GM18498 (cell line): Measurements from ENCODE around the gene HKDC1.
"Not testable (repeated sequence)": the region's sequence is repeated elsewhere in the genome, so short reads cannot be mapped to it uniquely, and the experiment has no call there.

Experiments used
- ATAC-seq: cut with Tn5 transposase; IDR thresholded peaks from one replicate; pipeline ENCODE4 v1.9.1; 2021; ENCODE audit warnings: mild to moderate bottlenecking, moderate library complexity; ENCODE audit not compliant: unreplicated experiment

The HKDC1 gene

GRCh38 chr10:69242040-69242851 lies 22.1 kb downstream of the HKDC1 start:
- ATAC-seq, result no peak

DNA sequence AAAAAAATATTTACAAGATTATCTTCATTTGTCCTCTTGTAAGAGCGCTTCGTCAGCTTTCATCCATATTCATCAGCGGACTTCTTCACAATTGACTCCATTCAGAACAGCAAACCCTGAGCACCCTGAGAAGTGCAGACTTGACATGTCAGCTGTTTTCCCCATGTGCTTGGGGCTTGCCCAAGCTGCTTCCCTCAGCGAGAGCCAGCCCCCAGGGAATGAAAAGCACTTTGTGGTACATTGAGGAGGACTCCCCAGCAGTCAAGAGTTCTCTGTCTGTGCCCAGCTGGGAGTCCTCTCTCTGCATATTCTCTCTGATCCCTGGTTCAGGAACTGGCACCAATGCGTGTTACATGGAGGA lies 22.7 kb downstream of the HKDC1 start:
- no peak for ATAC-seq

GRCh38 chr10:69243817-69244216 lies 23.7 kb downstream of the HKDC1 start:
- ATAC-seq, result no peak

DNA sequence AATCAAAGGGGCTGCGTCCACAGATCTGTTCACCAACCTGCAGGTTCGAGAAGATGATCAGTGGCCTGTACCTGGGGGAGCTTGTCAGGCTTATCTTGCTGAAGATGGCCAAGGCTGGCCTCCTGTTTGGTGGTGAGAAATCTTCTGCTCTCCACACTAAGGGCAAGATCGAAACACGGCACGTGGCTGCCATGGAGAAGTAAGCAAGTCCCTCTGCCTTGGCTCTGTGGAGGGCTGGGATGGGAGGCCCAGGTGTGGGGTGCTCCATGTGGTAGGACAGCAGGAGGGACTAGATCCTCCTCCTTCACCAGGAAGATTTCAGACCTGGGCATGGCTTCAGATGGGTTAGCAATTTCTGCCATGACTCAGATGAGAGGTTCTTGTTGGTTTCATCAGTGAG lies 25.9 kb downstream of the HKDC1 start:
- no peak for ATAC-seq

GRCh38 chr10:69246581-69247312 lies 26.6 kb downstream of the HKDC1 start:
- ATAC-seq, result no peak

DNA sequence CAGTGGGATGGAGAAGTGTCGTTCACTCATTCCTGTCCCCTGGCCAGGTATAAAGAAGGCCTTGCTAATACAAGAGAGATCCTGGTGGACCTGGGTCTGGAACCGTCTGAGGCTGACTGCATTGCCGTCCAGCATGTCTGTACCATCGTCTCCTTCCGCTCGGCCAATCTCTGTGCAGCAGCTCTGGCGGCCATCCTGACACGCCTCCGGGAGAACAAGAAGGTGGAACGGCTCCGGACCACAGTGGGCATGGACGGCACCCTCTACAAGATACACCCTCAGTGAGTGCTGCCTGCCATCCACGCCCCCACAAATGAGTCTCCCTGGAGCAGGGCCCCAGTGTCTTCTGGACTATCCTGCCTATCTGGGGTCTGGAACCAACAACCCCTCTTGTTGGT lies 27.2 kb downstream of the HKDC1 start:
- no peak for ATAC-seq

DNA sequence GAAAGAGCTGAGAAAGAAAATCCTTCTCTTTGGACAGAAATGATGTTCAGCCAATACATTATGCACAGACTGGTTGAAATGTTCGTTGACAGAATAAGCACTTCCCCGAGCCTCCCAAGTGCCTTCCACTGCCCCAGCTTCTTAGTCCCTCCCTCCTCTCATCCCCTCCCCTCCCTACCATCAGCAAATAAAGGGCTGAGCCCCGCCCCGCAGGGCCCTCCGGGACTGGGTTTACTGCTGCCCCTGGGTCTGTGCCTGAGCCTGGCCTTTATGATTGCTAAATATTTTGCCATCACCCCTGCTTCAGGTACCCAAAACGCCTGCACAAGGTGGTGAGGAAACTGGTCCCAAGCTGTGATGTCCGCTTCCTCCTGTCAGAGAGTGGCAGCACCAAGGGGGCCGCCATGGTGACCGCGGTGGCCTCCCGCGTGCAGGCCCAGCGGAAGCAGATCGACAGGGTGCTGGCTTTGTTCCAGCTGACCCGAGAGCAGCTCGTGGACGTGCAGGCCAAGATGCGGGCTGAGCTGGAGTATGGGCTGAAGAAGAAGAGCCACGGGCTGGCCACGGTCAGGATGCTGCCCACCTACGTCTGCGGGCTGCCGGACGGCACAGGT lies 28.1 kb downstream of the HKDC1 start:
- no peak for ATAC-seq

DNA sequence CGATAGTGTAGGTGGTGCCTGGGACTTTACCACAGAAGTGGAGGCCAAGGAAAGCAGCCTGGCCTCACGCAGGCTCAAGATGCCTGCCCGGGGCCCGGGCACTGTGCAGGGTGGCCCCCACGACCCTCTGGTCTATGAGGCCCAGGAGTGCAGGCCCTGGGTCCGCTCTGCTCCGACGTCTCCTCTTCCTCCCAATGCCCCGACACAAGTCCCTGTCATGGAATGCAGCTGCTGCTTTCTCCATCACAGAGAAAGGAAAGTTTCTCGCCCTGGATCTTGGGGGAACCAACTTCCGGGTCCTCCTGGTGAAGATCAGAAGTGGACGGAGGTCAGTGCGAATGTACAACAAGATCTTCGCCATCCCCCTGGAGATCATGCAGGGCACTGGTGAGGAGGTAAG lies 29.9 kb downstream of the HKDC1 start:
- ATAC-seq, result no peak

DNA sequence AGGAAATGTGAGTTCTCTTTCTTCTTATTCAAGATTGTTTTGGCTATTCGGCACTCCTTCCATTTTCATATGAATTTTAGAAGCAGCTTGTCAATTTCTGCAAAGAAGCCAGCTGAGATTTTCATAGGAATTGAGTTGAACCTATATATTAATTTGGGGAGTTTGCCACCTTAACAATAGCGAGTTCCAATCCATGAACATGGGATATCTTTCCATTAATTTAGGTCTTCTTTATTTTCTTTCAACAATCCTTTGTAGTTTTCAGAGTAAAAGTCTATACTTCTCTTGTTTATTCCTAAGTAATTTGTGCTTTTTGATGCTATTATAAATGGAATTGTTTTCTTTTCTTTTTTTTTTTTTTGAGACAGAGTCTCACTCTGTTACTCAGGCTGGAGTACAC lies 31.3 kb downstream of the HKDC1 start:
- not testable (repeated sequence) for ATAC-seq

DNA sequence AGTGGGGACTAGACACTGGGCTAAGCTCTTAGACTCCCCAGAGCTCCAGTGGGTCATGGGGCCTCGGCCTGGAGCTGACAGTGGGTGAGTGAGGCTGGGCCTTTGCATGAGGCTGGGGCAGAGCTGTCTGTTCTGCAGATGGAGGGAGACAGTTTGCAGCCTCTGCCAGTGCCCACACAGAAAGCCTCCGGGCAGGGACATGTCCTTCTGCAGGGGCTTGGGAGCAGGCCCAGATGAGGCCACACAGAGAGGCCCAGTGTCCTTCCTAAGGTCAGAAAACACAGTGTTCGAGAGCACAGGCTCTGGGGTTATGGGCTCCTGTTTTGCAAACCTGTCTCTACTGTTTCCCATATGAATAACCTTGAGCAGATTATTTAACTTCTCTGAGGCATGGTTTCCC lies 33.0 kb downstream of the HKDC1 start:
- no peak for ATAC-seq

- no peak for ATAC-seq
Observed at GRCh38 chr10:69254877-69255276, 34.7 kb downstream of the HKDC1 start.

- ATAC-seq, result no peak
Observed at GRCh38 chr10:69259547-69260243, 39.6 kb downstream of the HKDC1 start.

DNA sequence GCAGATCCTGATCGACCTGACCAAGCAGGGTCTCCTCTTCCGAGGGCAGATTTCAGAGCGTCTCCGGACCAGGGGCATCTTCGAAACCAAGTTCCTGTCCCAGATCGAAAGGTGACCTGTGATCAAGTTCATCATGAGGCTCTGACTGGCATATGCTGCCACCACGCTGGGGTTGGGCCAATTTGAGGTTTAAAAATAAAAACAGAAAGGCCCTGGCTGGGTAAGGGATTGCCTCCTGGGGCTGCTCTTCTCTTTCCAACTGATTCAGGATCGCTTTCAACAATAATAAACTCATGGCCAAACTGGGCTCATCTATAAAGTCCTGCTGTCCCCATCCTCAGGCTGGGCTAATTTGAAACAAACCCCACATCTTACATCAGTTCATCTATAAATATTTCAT lies 41.1 kb downstream of the HKDC1 start:
- no peak for ATAC-seq

GRCh38 chr10:69262292-69262751 lies 42.2 kb downstream of the HKDC1 start:
- no peak for ATAC-seq

DNA sequence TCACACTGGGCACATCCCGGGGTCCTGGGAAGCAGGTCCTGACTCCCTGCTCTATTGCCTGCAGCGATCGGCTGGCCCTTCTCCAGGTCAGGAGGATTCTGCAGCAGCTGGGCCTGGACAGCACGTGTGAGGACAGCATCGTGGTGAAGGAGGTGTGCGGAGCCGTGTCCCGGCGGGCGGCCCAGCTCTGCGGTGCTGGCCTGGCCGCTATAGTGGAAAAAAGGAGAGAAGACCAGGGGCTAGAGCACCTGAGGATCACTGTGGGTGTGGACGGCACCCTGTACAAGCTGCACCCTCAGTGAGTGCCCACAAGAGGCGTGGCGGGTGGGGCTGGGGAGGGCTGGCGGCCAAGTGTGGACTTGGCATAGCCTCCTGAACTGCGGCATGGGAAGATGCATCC lies 45.4 kb downstream of the HKDC1 start:
- ATAC-seq, result no peak

GRCh38 chr10:69268761-69269416 lies 48.8 kb downstream of the HKDC1 start:
- no peak for ATAC-seq

DNA sequence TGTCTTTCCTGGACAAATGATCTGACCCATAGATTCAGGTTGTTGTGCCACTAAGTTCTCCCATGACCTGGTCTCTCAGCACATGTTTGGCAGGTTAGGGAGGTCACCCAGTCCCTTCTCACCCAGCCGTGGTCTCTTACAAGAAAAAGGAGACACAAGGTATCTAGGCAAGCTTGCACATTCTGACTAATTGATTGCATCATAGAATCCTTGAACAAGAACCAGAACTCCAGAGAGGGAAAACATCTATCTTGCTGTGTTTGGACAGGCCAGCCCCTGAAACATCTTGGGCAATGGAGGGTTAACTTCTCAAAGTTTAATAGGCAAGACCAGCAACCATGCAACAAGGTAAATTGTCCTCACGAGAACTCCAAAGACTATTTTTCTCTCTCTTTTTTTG lies 49.6 kb downstream of the HKDC1 start:
- ATAC-seq, result no peak

- no peak for ATAC-seq
Observed at GRCh38 chr10:69270990-69271389, 50.9 kb downstream of the HKDC1 start.

DNA sequence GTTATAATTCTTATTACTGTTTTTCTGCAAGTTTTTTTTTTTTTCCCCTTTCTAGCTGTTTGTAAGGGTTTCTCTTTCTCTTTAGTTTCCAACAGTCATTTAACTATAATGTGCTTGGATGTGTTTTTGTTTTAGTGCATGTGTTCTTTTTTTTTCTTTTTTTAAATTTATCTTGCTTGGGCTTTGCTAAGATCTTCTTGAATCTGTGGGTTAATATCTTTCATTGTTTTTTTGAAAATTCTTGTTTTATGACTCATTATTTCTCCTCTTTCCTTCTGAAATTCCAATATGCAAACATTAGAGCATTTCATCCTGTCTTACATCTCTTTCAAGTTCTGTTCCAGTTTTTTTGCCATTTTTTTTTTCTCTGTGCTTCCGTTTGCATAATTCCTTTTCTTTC lies 52.5 kb downstream of the HKDC1 start:
- ATAC-seq, result no peak

DNA sequence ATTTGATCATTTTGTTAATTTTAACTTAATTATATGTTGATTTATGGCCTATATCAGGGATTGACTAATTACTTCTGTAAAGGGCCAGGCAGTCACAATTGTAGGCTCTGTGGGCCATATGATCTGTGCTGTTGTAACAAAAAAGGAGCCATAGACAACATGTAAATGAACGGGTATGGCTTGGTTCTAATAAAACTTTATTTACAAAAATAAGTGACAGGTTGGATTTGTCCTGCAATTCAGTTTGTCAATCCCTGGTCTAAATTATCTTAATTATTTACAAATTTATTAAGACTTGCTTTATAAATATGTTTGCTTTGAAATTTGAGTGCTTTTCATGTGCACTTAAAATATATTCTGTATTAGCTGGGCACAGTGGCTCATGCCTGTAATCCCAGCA lies 55.3 kb downstream of the HKDC1 start:
- ATAC-seq, result no peak

- no peak for ATAC-seq
Observed at GRCh38 chr10:69276503-69276902, 56.4 kb downstream of the HKDC1 start.
